ENCODE results near the gene HSD11B2.

DNA sequence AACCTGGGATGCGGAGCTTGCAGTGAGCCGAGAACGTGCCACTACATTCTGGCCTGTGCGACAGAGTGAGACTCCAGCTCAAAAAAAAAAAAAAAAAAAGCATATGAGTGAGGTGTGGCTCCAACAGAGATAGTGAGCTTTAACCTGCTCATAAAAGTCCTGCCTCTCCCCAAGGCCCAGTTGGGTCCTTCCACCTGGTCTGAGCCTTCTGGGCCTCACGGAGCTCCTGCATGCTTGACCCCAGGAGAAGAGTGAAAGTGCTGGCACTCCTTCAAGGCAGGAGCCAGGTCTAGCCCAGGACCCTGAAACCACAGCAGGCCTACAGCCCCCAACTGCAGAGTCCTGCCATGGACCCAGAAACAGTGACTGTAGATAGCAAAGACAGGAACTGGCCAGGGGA lies 17.7 kb downstream of the HSD11B2 start:
- TF ChIP-seq SALL2 (tag by site-specific recombination; IDR thresholded peaks at IDR 0.05; ENCODE audit: borderline replicate concordance) (no peak), ZFHX2 (tag by site-specific recombination; conservative IDR thresholded peaks at IDR 0.05) (no peak), PRDM6 (tag by site-specific recombination; IDR thresholded peaks at IDR 0.05) (no peak)
- TF ChIP-seq, protein P1, sequence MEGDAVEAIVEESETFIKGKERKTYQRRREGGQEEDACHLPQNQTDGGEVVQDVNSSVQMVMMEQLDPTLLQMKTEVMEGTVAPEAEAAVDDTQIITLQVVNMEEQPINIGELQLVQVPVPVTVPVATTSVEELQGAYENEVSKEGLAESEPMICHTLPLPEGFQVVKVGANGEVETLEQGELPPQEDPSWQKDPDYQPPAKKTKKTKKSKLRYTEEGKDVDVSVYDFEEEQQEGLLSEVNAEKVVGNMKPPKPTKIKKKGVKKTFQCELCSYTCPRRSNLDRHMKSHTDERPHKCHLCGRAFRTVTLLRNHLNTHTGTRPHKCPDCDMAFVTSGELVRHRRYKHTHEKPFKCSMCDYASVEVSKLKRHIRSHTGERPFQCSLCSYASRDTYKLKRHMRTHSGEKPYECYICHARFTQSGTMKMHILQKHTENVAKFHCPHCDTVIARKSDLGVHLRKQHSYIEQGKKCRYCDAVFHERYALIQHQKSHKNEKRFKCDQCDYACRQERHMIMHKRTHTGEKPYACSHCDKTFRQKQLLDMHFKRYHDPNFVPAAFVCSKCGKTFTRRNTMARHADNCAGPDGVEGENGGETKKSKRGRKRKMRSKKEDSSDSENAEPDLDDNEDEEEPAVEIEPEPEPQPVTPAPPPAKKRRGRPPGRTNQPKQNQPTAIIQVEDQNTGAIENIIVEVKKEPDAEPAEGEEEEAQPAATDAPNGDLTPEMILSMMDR (tag by site-specific recombination; IDR thresholded peaks at IDR 0.05) = no peak
- TF ChIP-seq, protein P2, sequence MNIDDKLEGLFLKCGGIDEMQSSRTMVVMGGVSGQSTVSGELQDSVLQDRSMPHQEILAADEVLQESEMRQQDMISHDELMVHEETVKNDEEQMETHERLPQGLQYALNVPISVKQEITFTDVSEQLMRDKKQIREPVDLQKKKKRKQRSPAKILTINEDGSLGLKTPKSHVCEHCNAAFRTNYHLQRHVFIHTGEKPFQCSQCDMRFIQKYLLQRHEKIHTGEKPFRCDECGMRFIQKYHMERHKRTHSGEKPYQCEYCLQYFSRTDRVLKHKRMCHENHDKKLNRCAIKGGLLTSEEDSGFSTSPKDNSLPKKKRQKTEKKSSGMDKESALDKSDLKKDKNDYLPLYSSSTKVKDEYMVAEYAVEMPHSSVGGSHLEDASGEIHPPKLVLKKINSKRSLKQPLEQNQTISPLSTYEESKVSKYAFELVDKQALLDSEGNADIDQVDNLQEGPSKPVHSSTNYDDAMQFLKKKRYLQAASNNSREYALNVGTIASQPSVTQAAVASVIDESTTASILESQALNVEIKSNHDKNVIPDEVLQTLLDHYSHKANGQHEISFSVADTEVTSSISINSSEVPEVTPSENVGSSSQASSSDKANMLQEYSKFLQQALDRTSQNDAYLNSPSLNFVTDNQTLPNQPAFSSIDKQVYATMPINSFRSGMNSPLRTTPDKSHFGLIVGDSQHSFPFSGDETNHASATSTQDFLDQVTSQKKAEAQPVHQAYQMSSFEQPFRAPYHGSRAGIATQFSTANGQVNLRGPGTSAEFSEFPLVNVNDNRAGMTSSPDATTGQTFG (tag by site-specific recombination; IDR thresholded peaks at IDR 0.05; ENCODE audit: borderline replicate concordance) = no peak

Measured in HEK293 (cell line).